Mesenchymal stem cell (in vitro differentiated cells and primary cell): ENCODE results near the gene HIF3A.
A peak's percentile ranks its signal among the peaks of the same experiment; 100 is the strongest.

Experiments used
- DNase-seq: peaks from one replicate; pipeline ENCODE4 v3.0.0-alpha.2; 2013
- H2AFZ ChIP-seq: one replicate; pipeline ENCODE4 v1.6.1; 2013; ENCODE audit warnings: low read depth, mild to moderate bottlenecking, control low read depth, inconsistent platforms, low read length, moderate library complexity
- H2AK5ac ChIP-seq: 2 replicates; pipeline ENCODE4 v1.6.1; 2013; ENCODE audit warnings: low read length, moderate library complexity, mild to moderate bottlenecking, inconsistent platforms; ENCODE audit not compliant: severe bottlenecking
- H2BK120ac ChIP-seq: one replicate; pipeline ENCODE4 v1.6.1; 2013; ENCODE audit warnings: low read depth, mild to moderate bottlenecking, inconsistent platforms, low read length, moderate library complexity
- H2BK12ac ChIP-seq, 2 experiments: one replicate each; pipeline ENCODE4 v1.6.1; 2013; ENCODE audit warnings: inconsistent platforms in 2 of 2, low read length in 2 of 2, mild to moderate bottlenecking in 2 of 2, moderate library complexity in 2 of 2, control low read depth in 1 of 2
- H2BK15ac ChIP-seq: one replicate; pipeline ENCODE4 v1.6.1; 2013; ENCODE audit warnings: mild to moderate bottlenecking, low read depth, inconsistent platforms; ENCODE audit not compliant: poor library complexity, severe bottlenecking
- H2BK5ac ChIP-seq: 2 replicates; pipeline ENCODE4 v1.6.1; 2013; ENCODE audit warnings: low read depth, mild to moderate bottlenecking, low read length, control low read depth, inconsistent platforms; ENCODE audit not compliant: poor library complexity, severe bottlenecking
- H3K14ac ChIP-seq, 2 experiments: one replicate each; pipeline ENCODE4 v1.6.1; 2013; ENCODE audit warnings: inconsistent platforms in 2 of 2, low read length in 2 of 2, control low read depth in 1 of 2, mild to moderate bottlenecking in 1 of 2, moderate library complexity in 1 of 2
- H3K18ac ChIP-seq, 2 experiments: one replicate each; pipeline ENCODE4 v1.6.1; 2013; ENCODE audit warnings: inconsistent platforms in 2 of 2, low read length in 2 of 2, control low read depth in 1 of 2, low read depth in 1 of 2, mild to moderate bottlenecking in 1 of 2
- H3K23ac ChIP-seq, 2 experiments: one replicate each; pipeline ENCODE4 v1.6.1; 2013; ENCODE audit warnings: inconsistent platforms in 2 of 2, low read length in 2 of 2, mild to moderate bottlenecking in 2 of 2, moderate library complexity in 2 of 2, control low read depth in 1 of 2
- H3K27ac ChIP-seq: 2 replicates; pipeline ENCODE4 v1.5.1; 2013; ENCODE audit warnings: mild to moderate bottlenecking, moderate library complexity, low read length, control low read depth, inconsistent platforms; ENCODE audit not compliant: poor library complexity, severe bottlenecking
- H3K27me3 ChIP-seq, 2 experiments: 2 replicates each; pipeline versions ENCODE4 v1.6.1 to v1.7.0; 2013; ENCODE audit warnings: low read length in 2 of 2, mild to moderate bottlenecking in 2 of 2, moderate library complexity in 2 of 2, control low read depth in 1 of 2, inconsistent platforms in 1 of 2; ENCODE audit not compliant: control insufficient read depth in 1 of 2, insufficient read depth in 1 of 2
- H3K36me3 ChIP-seq, 2 experiments: 2 replicates each; pipeline versions ENCODE4 v1.6.1 to v1.7.0; 2013; ENCODE audit warnings: low read length in 2 of 2, control low read depth in 1 of 2, inconsistent platforms in 1 of 2, low read depth in 1 of 2, mild to moderate bottlenecking in 1 of 2; ENCODE audit not compliant: insufficient read depth in 2 of 2, control insufficient read depth in 1 of 2
- H3K4ac ChIP-seq, 2 experiments: one replicate each; pipeline ENCODE4 v1.6.1; 2013; ENCODE audit warnings: inconsistent platforms in 2 of 2, low read length in 2 of 2, mild to moderate bottlenecking in 2 of 2, moderate library complexity in 2 of 2, control low read depth in 1 of 2, low read depth in 1 of 2
- H3K4me1 ChIP-seq: 2 replicates; pipeline ENCODE4 v1.6.1; 2013; ENCODE audit warnings: low read depth, low read length, control low read depth; ENCODE audit not compliant: control insufficient read depth, insufficient read depth
- H3K4me2 ChIP-seq: 2 replicates; pipeline ENCODE4 v1.6.1; 2013; ENCODE audit warnings: low read length, mild to moderate bottlenecking, inconsistent platforms; ENCODE audit not compliant: poor library complexity, severe bottlenecking
- H3K4me3 ChIP-seq, 2 experiments: 2 replicates each; pipeline versions ENCODE4 v1.5.1 to v1.7.0; 2013; ENCODE audit warnings: low read length in 2 of 2, mild to moderate bottlenecking in 2 of 2, control low read depth in 1 of 2, low read depth in 1 of 2; ENCODE audit not compliant: insufficient read depth in 1 of 2
- H3K79me1 ChIP-seq: replicated peaks from 2 replicates; pipeline ENCODE4 v1.6.1; 2013; ENCODE audit warnings: mild to moderate bottlenecking, control low read depth, low read length, inconsistent platforms; ENCODE audit not compliant: poor library complexity, severe bottlenecking
- H3K9ac ChIP-seq: 2 replicates; pipeline ENCODE4 v1.7.0; 2013; ENCODE audit warnings: mild to moderate bottlenecking, low read length, moderate library complexity
- H3K9me3 ChIP-seq: 2 replicates; pipeline ENCODE4 v1.7.0; 2013; ENCODE audit warnings: mild to moderate bottlenecking, low read length; ENCODE audit not compliant: control insufficient read depth
- H4K8ac ChIP-seq: one replicate; pipeline ENCODE4 v1.6.1; 2013; ENCODE audit warnings: inconsistent platforms, mild to moderate bottlenecking, low read length, moderate library complexity
- H4K91ac ChIP-seq: one replicate; pipeline ENCODE4 v1.6.1; 2013; ENCODE audit warnings: mild to moderate bottlenecking, low read length, inconsistent platforms
- WGBS: methylation state at CpG from one replicate; pipeline ENCODE4 v1.1.7; 2013; ENCODE audit warnings: mixed read lengths; 5-methylcytosine and 5-hydroxymethylcytosine counted together

HIF3A gene

DNA sequence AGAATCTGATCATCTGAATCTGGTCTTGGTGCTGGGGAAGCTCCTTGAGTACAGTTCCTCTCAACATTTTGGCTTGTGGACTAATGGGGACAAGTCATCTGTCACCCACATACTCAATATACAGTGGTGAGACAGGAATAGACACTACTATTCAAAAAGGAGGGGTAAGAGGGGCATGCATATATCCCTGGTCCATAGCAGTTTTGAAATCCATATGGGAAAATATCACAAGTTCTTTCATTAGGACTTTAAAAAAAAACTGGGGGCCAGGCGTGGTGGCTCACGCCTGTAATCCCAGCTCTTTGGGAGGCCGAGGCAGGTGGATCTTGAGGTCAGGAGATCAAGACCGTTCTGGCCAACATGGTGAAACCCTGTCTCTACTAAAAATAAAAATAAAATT is 29.8 kb downstream of the HIF3A start:
- Histone ChIP-seq H2AFZ (no peak overlapping the region), H4K91ac (no peak overlapping the region), H3K79me1 (no peaks in the 10 kb centered on the region), H3K36me3 (peaks cover 39 to 64% of the 10 kb centered on the region in 2 experiments), H3K4ac (no peak overlapping the region), H3K27ac (no peak overlapping the region), H3K14ac (no peak overlapping the region), H3K23ac (no peak overlapping the region), H4K8ac (no peak overlapping the region), H2AK5ac (no peak overlapping the region), H2BK120ac (no peak overlapping the region), H3K9me3 (peaks cover 36% of the 10 kb centered on the region), H3K4me3 (no peak overlapping the region), H3K18ac (no peak overlapping the region), H3K9ac (no peak overlapping the region), H3K27me3 (no peaks in the 10 kb centered on the region), H2BK15ac (no peak overlapping the region), H2BK5ac (no peak overlapping the region), H3K4me2 (no peak overlapping the region), H2BK12ac (no peak overlapping the region), H3K4me1 (peaks cover 2% of the 10 kb centered on the region)
- DNase-seq, result no peak
- WGBS, result 97% methylated on average over 3 of the region's 4 CpGs

DNA sequence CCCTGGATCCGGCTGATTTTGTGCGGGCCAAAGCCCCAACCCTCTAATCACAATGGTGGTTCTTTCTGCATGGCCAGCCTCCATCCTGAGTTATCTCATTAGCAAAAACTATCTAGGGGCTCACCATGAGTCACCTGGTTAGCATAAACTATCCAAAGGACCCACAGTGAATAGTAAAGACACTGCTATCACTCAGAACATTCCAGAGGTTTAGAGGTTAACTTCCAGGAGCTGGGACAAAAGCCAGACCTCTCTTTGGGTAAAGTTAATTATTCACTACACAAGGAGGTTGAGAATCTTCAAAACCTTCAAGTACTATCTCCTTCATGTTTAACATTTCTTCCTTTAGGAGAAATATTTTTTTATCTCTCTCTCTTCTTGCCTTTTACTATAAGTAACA is 31.2 kb downstream of the HIF3A start:
- H3K9me3 ChIP-seq, result peaks cover 36% of the 10 kb centered on the region
- 97% methylated on average over 2 of the region's 2 CpGs for WGBS
- H3K18ac ChIP-seq, result no peak overlapping the region
- H3K27ac ChIP-seq, result peak overlapping the region; percentile 76
- H2BK12ac ChIP-seq, result no peak overlapping the region
- no peak overlapping the region for H3K23ac ChIP-seq
- no peak overlapping the region for H3K14ac ChIP-seq
- no peak overlapping the region for H2AFZ ChIP-seq
- DNase-seq, result peak; percentile 46
- peaks cover 35 to 64% of the 10 kb centered on the region in 2 experiments for H3K36me3 ChIP-seq
- no peak overlapping the region for H4K8ac ChIP-seq
- H2BK5ac ChIP-seq, result no peak overlapping the region
- H2BK120ac ChIP-seq, result no peak overlapping the region
- no peak overlapping the region for H4K91ac ChIP-seq
- H3K27me3 ChIP-seq, result no peaks in the 10 kb centered on the region
- H3K4me3 ChIP-seq, result no peak overlapping the region
- H3K4me1 ChIP-seq, result peaks cover 2% of the 10 kb centered on the region
- no peak overlapping the region for H2BK15ac ChIP-seq
- no peak overlapping the region for H3K9ac ChIP-seq
- no peak overlapping the region for H2AK5ac ChIP-seq
- no peak overlapping the region for H3K4me2 ChIP-seq
- H3K79me1 ChIP-seq, result no peaks in the 10 kb centered on the region
- no peak overlapping the region for H3K4ac ChIP-seq

DNA sequence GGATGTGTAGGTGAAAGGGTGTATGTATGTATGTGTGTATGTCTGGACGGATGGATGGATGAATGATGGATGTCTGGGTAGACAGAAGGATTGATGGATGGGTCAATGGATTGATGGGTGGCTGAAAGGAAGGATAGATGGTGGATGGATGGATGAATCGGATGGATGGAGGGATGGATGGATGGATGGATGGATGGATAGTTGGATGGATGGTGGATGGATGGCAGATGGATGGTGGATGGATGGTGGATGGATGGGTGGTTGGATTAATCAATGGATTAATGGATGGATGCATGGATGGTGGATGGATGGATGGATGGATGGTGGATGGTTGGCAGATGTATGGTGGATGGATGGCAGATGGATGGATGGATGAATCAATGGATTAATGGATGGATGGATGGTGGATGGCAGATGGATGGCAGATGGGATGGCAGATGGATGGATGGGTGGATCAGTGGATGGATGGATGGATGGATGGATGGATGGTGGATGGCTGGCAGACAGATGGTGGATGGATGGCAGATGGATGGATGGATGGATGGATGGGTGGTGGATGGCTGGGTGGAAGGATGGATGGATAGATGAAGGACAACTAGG is 33.6 kb downstream of the HIF3A start:
- H3K4me1 ChIP-seq, result peaks cover 2% of the 10 kb centered on the region
- no peak overlapping the region for H2BK120ac ChIP-seq
- no peaks in the 10 kb centered on the region for H3K27me3 ChIP-seq
- no peak overlapping the region for H3K4me2 ChIP-seq
- no peak overlapping the region for H3K23ac ChIP-seq
- no peak overlapping the region for H2BK5ac ChIP-seq
- no peak overlapping the region for H3K4me3 ChIP-seq
- H3K4ac ChIP-seq, result no peak overlapping the region
- 94% methylated on average over 2 of the region's 2 CpGs for WGBS
- H4K8ac ChIP-seq, result no peak overlapping the region
- H2AFZ ChIP-seq, result no peak overlapping the region
- no peak overlapping the region for H3K18ac ChIP-seq
- no peaks in the 10 kb centered on the region for H3K79me1 ChIP-seq
- no peak overlapping the region for H2BK15ac ChIP-seq
- no peak overlapping the region for H2BK12ac ChIP-seq
- H3K9ac ChIP-seq, result no peak overlapping the region
- H3K9me3 ChIP-seq, result peaks cover 33% of the 10 kb centered on the region
- H3K14ac ChIP-seq, result peak overlapping the region in 1 of 2 experiments; percentile 3
- H4K91ac ChIP-seq, result no peak overlapping the region
- peaks cover 28 to 50% of the 10 kb centered on the region in 2 experiments for H3K36me3 ChIP-seq
- no peak overlapping the region for H2AK5ac ChIP-seq
- H3K27ac ChIP-seq, result no peak overlapping the region
- no peak for DNase-seq

DNA sequence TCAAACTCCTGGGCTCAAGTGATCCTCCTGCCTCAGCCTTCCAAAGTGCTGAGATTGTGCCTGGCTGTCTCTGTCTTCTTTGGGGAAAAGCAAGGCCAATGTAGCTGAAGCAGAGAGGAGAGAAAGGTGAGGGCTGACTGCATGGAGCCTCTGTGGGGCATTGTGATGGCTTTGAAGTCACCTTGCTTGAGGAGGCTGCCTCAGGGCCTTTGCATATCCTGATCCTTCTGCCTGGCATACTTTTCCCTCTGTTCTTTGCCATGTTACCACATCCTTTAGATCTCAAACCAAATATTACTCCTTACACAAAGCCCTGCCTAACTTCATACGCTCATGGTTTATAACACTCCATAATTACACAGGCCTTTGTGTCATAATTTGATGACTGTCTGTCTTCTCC is 40.6 kb downstream of the HIF3A start:
- no peak overlapping the region for H2BK120ac ChIP-seq
- H3K4me2 ChIP-seq, result no peak overlapping the region
- H2AFZ ChIP-seq, result no peak overlapping the region
- no peak overlapping the region for H4K91ac ChIP-seq
- no peak overlapping the region for H3K18ac ChIP-seq
- H3K9me3 ChIP-seq, result no peaks in the 10 kb centered on the region
- H2AK5ac ChIP-seq, result no peak overlapping the region
- H3K9ac ChIP-seq, result no peak overlapping the region
- no peak overlapping the region for H3K14ac ChIP-seq
- H3K4me3 ChIP-seq, result no peak overlapping the region
- H3K79me1 ChIP-seq, result no peaks in the 10 kb centered on the region
- WGBS, result 100% methylated on average over 1 of the region's 1 CpG
- H3K36me3 ChIP-seq, result peaks cover 6 to 21% of the 10 kb centered on the region in 2 experiments
- H3K4me1 ChIP-seq, result no peaks in the 10 kb centered on the region
- DNase-seq, result no peak
- H3K4ac ChIP-seq, result no peak overlapping the region
- no peak overlapping the region for H2BK12ac ChIP-seq
- H3K23ac ChIP-seq, result no peak overlapping the region
- no peak overlapping the region for H2BK5ac ChIP-seq
- no peak overlapping the region for H3K27ac ChIP-seq
- no peak overlapping the region for H2BK15ac ChIP-seq
- no peaks in the 10 kb centered on the region for H3K27me3 ChIP-seq
- H4K8ac ChIP-seq, result no peak overlapping the region
